Keratinocyte (primary cell): ENCODE measurements around the gene ZNF710. TPM values are rescaled to one million over a fixed set of nuclear protein-coding genes. Genes with fewer than 3 reads are reported as not detected.

Source experiments
- DNase-seq: peaks from one replicate; pipeline ENCODE4 v3.0.0-alpha.2; 2011; ENCODE audit warnings: low read depth, missing footprints, low spot score
- FAIRE-seq: peaks from 2 replicates; lab custom pipeline; 2011; peaks lifted over from hg19 to GRCh38; lab: Jason Lieb, UNC
- H2AFZ ChIP-seq: 2 replicates; pipeline ENCODE4 v1.6.0; 2012; ENCODE audit warnings: low read length, control low read depth, inconsistent platforms; ENCODE audit not compliant: control insufficient read depth
- H3K27ac ChIP-seq: 2 replicates; pipeline ENCODE4 v1.5.1; 2011; ENCODE audit warnings: low read length; ENCODE audit not compliant: control insufficient read depth, insufficient read depth
- H3K27me3 ChIP-seq: 3 replicates; pipeline ENCODE4 v1.6.0; 2011; ENCODE audit warnings: low read length; ENCODE audit not compliant: control insufficient read depth, insufficient read depth; ENCODE audit errors: extremely low read depth
- H3K36me3 ChIP-seq, 2 experiments: 2 replicates in 1 of 2; 3 replicates in 1 of 2; pipeline ENCODE4 v1.5.1; 2011; ENCODE audit warnings: low read length in 2 of 2, mild to moderate bottlenecking in 1 of 2; ENCODE audit not compliant: control insufficient read depth in 2 of 2, insufficient read depth in 2 of 2; ENCODE audit errors: extremely low read depth in 1 of 2
- H3K4me1 ChIP-seq: 3 replicates; pipeline ENCODE4 v1.5.1; 2011; ENCODE audit warnings: low read length; ENCODE audit not compliant: control insufficient read depth, insufficient read depth; ENCODE audit errors: extremely low read depth
- H3K4me2 ChIP-seq: 3 replicates; pipeline ENCODE4 v1.6.0; 2011; ENCODE audit warnings: low read depth, low read length; ENCODE audit not compliant: control insufficient read depth, insufficient read depth; ENCODE audit errors: extremely low read depth
- H3K4me3 ChIP-seq, 3 experiments: fragments of 200-600 bp in 1 of 3; sonication (generic) in 1 of 3; 2 replicates in 2 of 3; 3 replicates in 1 of 3; pipeline ENCODE4 v1.5.1; 2011 to 2016; ENCODE audit warnings: low read length in 3 of 3, mild to moderate bottlenecking in 3 of 3, control low read depth in 2 of 3, inconsistent platforms in 1 of 3, low read depth in 1 of 3, mixed read lengths in 1 of 3, mixed run types in 1 of 3, moderate library complexity in 1 of 3; ENCODE audit not compliant: control insufficient read depth in 2 of 3, insufficient read depth in 2 of 3; ENCODE audit errors: extremely low read depth in 1 of 3
- H3K79me2 ChIP-seq: 2 replicates; pipeline ENCODE4 v1.6.0; 2012; ENCODE audit warnings: low read length; ENCODE audit not compliant: control insufficient read depth, insufficient read depth
- H3K9ac ChIP-seq: 3 replicates; pipeline ENCODE4 v1.6.0; 2011; ENCODE audit warnings: low read length; ENCODE audit not compliant: control insufficient read depth, insufficient read depth; ENCODE audit errors: extremely low read depth
- H3K9me1 ChIP-seq: 3 replicates; pipeline ENCODE4 v1.6.0; 2011; ENCODE audit warnings: low read length; ENCODE audit not compliant: control insufficient read depth, insufficient read depth; ENCODE audit errors: extremely low read depth
- H3K9me3 ChIP-seq: 2 replicates; pipeline ENCODE4 v1.5.1; 2012; ENCODE audit warnings: low read depth, low read length; ENCODE audit not compliant: control insufficient read depth
- H4K20me1 ChIP-seq: 3 replicates; pipeline ENCODE4 v1.6.0; 2011; ENCODE audit warnings: low read length; ENCODE audit not compliant: control insufficient read depth, insufficient read depth; ENCODE audit errors: extremely low read depth
- CTCF ChIP-seq, 3 experiments: IDR thresholded peaks in 1 of 3; conservative IDR thresholded peaks in 1 of 3; optimal IDR thresholded peaks in 1 of 3; 2 replicates in 2 of 3; 3 replicates in 1 of 3; pipeline versions ENCODE3 to v1.5.1; 2011; ENCODE audit warnings: low read length in 3 of 3, mild to moderate bottlenecking in 3 of 3, moderate library complexity in 2 of 3, control low read depth in 1 of 3, inconsistent platforms in 1 of 3; ENCODE audit not compliant: insufficient read depth in 2 of 3; ENCODE audit errors: extremely low read depth in 1 of 3
- EZH2 ChIP-seq: IDR thresholded peaks from one replicate; pipeline ENCODE4 v1.6.1; 2012; ENCODE audit warnings: inconsistent platforms, mild to moderate bottlenecking, low read length, moderate library complexity
- dilution Hi-C: fragments of 300-500 bp; cut with MboI; formaldehyde crosslinking; loops from one replicate; pipeline ENCODE4 v1.7.0; 2020; ENCODE audit warnings: low sequenced_read_pairs; ENCODE audit not compliant: extremely low pct_ligation_motif_present
- polyA plus RNA-seq, 5 experiments: library from polyadenylated mRNA; depleted of rRNA in 3 of 5; stranded (reverse) in 3 of 5; stranded (forward) in 1 of 5; unstranded in 1 of 5; fragments of >200 nt; gene quantifications; 1 replicate in 1 of 5; 2 replicates in 3 of 5; 3 replicates in 1 of 5; pipeline versions ENCODE4 v1.2.1 to v1.2.3, GENCODE V29; 2011 to 2012; ENCODE audit warnings: missing spikeins in 2 of 5, low read depth in 1 of 5, low replicate concordance in 1 of 5

Gene ZNF710
- polyA plus RNA-seq, 1 donor (not counting 4 experiments of a cell fraction or from before 2014, with no cell fraction given), result 4.5 TPM

GRCh38 chr15:90036343-90036742, 35.2 kb downstream of the ZNF710 start:
- Histone ChIP-seq H3K9ac (no peak overlapping the region), H3K27me3 (no peaks in the 10 kb centered on the region), H3K27ac (no peak overlapping the region), H3K4me3 (no peak overlapping the region), H3K9me1 (peaks cover 4% of the 10 kb centered on the region), H3K36me3 (peaks cover 0 to 2% of the 10 kb centered on the region in 2 experiments), H3K4me1 (peaks cover 35% of the 10 kb centered on the region), H4K20me1 (no peaks in the 10 kb centered on the region), H3K9me3 (no peaks in the 10 kb centered on the region), H2AFZ (no peak overlapping the region), H3K4me2 (no peak overlapping the region), H3K79me2 (peaks cover 24% of the 10 kb centered on the region)
- no peak for TF ChIP-seq EZH2
- TF ChIP-seq CTCF (optimal IDR thresholded peaks at IDR 0.05 in 1 of 3, IDR thresholded peaks at IDR 0.05 in 1 of 3, conservative IDR thresholded peaks at IDR 0.05 in 1 of 3; ENCODE audit: extremely low read depth in 1 of 3, insufficient read depth in 2 of 3, low read length in 3 of 3), result no peak
- FAIRE-seq (no peak), DNase-seq (no peak)
- dilution Hi-C loops, result no loop called here

- TF ChIP-seq EZH2 (no peak), CTCF (optimal IDR thresholded peaks at IDR 0.05 in 1 of 3, IDR thresholded peaks at IDR 0.05 in 1 of 3, conservative IDR thresholded peaks at IDR 0.05 in 1 of 3; ENCODE audit: extremely low read depth in 1 of 3, insufficient read depth in 2 of 3, low read length in 3 of 3) (no peak)
- Histone ChIP-seq H3K4me2 (no peak overlapping the region), H3K27me3 (no peaks in the 10 kb centered on the region), H2AFZ (no peak overlapping the region), H3K9ac (no peak overlapping the region), H3K9me3 (no peaks in the 10 kb centered on the region), H4K20me1 (no peaks in the 10 kb centered on the region), H3K79me2 (peaks cover 25% of the 10 kb centered on the region), H3K36me3 (peaks cover 0 to 2% of the 10 kb centered on the region in 2 experiments), H3K4me3 (no peak overlapping the region), H3K4me1 (peaks cover 38% of the 10 kb centered on the region), H3K9me1 (peaks cover 4% of the 10 kb centered on the region), H3K27ac (no peak overlapping the region)
- FAIRE-seq, result no peak
- no peak for DNase-seq
- dilution Hi-C loops, result no loop called here
These were observed 35.8 kb downstream of the ZNF710 start for GRCh38 chr15:90036806-90037510.
